GM19455 (cell line): ENCODE results near the gene TMEM92.
"Not testable (repeated sequence)": the region's sequence is repeated elsewhere in the genome, so short reads cannot be mapped to it uniquely, and the experiment has no call there.

Experiments
- ATAC-seq: cut with Tn5 transposase; IDR thresholded peaks from one replicate; pipeline ENCODE4 v1.9.1; 2021; ENCODE audit not compliant: unreplicated experiment

TMEM92 gene

DNA sequence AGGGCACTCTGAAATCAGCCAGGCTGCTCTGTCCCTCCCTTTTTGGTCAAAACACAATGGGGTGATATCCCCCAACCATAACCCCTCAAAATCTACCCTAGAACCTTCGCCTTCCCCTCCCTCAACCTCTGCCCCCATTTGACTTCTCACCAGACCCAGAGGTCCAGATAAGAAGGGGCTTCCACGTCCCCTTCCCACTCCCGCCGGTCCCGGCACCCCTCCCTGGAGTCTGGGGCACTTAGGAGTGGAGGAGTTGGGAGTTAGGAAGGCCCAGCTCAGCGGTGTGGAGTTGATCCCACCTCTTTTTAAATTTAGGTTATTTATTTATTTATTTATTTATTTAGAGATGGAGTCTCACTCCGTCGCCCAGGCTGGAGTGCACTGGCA is 619 bp upstream of the TMEM92 start:
- ATAC-seq = no peak

DNA sequence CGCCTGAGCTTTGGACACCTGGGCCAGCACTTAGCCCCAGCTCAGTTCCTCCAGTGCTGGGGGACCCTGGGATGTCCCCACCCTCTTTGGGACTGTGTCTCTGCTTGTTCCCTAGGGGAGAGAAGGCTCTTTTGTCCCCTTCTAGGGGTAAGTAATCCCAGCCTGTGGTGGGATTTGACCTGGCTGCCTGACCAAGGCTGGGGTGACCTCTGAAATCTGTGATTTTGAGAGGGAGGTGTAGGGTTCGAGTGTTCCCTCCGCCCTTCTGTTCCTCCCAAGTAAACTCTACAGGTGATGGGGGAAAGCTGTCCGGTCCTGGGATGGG is 593 bp downstream of the TMEM92 start:
- ATAC-seq = no peak

GRCh38 chr17:50275279-50275678 is 1.0 kb downstream of the TMEM92 start:
- no peak for ATAC-seq

- ATAC-seq = no peak
Measured at GRCh38 chr17:50276588-50277356, 2.5 kb downstream of the TMEM92 start.

DNA sequence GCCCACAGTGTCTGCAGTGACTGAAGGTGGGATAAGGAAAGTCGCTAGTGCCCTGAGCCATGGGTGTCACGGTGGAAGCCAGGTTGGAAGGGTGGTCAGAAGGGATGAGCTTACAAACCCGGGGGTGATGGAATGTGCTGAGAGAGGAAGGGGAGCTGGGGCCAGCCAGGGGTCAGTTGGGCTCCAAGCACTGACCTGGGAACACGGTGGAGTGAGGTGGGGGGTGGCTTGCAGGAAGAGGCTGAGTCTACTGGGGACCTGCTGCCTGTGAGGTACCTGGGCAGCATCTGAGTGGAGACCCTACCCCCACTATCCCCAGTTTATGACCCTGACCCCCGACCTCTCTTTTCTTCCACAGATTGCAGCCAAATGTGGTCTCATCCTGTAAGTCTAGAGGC is 3.1 kb downstream of the TMEM92 start:
- ATAC-seq = no peak

DNA sequence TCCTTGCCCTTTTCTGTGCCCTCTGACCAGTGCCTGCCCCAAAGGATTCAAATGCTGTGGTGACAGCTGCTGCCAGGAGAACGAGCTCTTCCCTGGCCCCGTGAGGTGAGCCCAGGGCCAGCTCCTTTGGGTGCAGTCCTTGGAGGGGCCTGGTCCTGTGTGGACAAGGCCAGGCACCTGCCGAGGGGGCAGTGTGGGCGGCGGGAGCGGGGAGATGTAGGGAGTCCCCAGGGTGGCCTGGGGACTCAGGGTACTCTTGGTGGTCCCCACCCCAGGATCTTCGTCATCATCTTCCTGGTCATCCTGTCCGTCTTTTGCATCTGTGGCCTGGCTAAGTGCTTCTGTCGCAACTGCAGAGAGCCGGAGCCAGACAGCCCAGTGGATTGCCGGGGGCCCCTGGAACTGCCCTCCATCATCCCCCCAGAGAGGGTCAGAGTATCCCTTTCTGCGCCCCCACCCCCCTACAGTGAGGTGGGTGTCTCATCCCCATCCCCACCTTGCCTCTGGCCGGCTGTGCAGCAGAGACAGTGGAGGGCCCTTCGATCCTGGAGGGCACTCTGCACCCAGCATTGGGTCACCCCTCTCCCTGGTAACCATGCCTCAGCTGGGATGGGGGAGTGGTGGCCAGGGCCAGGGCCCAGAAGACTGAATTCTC is 4.4 kb downstream of the TMEM92 start:
- no peak for ATAC-seq

GRCh38 chr17:50279181-50279526 is 4.9 kb downstream of the TMEM92 start:
- no peak for ATAC-seq

- no peak for ATAC-seq
Measured at GRCh38 chr17:50279639-50280038, 5.4 kb downstream of the TMEM92 start.

DNA sequence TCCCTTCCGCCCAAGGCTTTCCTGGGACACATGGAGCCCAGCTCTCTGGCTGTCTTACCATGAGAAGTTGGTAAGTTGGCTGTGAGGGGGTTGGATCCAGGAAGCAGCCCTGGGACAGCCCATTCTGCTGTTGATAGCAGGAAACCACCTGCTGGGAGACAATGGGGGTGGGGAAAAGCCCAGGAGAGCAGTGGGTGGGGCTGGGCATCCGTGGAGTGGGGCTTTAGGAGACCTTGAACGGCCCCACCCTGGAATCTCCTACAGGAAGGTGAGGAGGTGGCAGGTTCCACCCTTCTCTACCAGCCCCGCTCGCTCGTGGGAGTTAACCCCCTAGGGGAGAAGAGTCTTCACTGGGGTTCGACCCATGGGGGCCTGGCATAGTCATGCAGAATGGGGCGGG is 5.8 kb downstream of the TMEM92 start:
- no peak for ATAC-seq

DNA sequence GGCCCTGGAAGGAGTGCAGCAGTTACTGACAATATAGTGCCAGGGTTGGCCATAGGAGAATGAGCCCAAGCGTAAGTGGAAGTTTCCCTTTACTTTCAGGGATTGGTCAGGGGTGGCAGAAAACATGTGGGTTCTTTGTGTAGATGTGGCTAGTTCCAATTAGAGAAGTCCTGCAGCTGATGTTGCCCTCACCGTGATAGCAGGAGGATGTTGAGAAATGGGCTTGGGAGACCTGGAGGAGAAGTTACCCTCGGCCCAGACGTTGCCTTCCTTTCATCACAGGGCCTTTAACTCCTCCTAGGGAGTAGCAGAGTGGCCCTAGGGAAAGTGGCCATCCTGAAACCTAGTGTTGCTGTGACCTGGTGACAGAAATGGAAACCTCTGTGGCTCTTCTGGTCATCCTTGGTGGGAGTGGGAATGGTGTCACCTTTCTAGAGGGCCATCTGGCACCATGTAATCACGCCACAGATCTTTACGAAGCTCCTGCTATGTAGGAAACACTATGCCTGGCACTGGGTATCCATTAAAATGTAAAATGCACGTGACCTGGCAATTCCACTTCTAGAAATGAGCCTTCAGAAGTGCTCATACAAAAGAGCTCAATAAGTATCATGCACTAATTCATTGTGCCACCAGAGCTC is 6.7 kb downstream of the TMEM92 start:
- ATAC-seq = no peak

GRCh38 chr17:50281739-50282401 is 7.6 kb downstream of the TMEM92 start:
- ATAC-seq = no peak

GRCh38 chr17:50283246-50283645 is 9.0 kb downstream of the TMEM92 start:
- no peak for ATAC-seq

GRCh38 chr17:50283714-50284113 is 9.4 kb downstream of the TMEM92 start:
- no peak for ATAC-seq

DNA sequence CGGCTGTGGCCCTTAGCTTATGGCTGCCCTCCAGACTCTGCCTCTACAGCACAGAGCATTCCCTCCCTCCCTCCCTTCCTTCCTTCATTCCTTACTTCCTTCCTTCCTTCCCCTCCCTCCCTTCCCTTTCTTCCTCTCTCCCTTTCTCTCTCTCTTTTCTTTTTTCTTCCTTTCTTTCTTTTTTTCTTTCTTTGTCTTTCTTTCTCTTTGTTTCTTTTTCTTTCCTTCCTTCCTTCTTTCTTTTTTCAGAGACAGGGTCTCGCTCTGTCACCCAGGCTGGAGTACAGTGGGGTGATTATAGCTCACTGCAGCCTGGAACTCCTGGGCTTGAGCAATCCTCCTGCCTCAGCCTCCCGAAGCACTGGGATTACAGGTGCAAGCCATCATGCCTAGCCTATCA is 11.7 kb downstream of the TMEM92 start:
- no peak for ATAC-seq

GRCh38 chr17:50287302-50287701 is 13.0 kb downstream of the TMEM92 start:
- ATAC-seq = not testable (repeated sequence)

DNA sequence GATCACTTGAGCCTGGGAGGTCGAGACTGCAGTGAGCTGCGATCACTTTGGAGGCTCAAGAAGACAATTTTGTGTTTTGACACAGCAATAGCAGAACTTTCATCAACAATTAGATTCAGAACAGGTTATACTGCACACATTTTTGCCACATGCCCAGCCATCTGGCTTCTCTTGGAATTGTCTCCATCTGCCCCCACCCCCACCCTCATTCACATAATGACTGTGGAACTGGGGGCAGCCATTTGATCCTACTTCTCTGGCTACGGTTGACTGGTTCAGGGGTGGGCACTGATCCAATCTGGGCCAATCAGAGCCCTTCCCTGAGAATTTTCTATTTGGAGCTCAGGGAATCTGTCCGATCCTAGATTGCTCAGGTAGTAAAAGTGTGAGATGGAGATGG is 14.0 kb downstream of the TMEM92 start:
- ATAC-seq = no peak

GRCh38 chr17:50289278-50289677 is 15.0 kb downstream of the TMEM92 start:
- ATAC-seq = no peak

DNA sequence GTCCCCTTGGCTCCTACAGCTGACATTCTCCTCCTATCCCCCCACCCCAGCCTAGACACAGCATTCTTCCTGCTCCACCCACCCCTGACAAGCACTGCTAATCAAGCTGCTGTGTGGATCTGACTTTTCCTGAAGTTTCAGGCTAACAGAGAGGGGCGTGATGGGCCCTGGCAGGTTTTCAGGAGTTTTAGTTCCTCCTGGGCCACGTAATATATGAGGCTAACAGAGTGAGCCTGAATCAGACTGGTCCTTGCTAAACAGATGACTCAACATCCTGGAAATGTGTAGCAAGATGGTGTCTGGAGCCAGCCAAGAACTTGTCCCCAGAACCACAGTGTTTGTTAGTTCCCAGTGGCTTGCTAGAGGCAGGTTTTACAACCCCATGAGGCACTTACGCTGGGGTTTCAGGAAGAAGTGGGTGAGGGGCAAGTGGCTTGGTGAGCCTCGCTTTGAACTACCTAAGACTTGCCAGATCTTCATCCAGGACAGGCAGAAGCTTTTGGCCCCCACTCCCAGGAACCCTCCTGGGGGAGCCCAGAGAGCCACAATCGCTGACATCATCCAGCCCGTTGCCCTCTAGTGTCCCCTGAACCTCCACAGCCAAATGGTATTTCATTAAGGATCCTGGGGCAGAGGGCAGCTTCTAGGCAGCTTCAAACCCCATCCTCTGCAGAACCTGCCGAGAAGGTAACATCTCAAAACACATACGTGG is 15.9 kb downstream of the TMEM92 start:
- ATAC-seq = no peak

- ATAC-seq = no peak
Measured at GRCh38 chr17:50290933-50291332, 16.7 kb downstream of the TMEM92 start.

DNA sequence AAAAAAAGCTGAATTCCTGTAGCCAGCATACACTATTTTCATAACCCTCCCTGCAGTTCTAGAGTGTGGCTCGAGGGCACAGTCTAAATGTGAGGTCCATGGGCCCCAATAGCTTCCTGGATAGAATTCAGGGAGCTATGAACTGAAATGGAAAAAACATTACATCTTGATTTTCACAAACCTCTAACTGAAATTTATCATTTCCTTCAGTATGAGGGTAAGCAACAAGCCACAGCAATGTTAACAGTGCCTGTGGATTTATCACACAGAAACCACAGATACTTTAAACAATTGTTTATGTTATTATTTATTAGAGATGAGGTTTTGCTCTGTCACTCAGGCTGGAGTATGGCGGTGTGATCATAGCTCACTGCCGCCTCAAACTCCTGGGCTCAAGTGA is 18.2 kb downstream of the TMEM92 start:
- no peak for ATAC-seq

DNA sequence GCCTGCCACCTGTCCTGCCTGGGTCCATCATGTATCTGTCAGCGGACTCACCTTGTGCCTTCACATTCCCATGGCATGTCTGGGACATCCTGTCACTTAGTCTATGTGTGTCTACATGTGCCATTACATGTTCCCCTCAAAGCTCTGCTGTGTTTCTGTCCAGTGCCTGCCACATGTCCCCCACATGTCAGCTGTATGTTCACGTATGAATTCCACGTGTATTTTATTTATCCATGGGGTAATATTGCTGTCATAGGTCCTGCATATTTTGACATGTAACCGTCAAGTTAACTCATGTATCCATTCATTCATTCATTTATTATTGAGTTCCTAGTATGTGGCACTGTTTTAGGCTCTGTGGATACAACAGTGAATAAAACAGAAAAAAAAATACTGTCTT is 20.8 kb downstream of the TMEM92 start:
- ATAC-seq = no peak
